ENCODE results near the gene CSPG4. TPM values are rescaled to one million over a fixed set of nuclear protein-coding genes. Genes with fewer than 3 reads are reported as not detected.

Gene CSPG4
- total and polyA plus RNA-seq, 9 of the 15 experiments (the other 6 are each of a cell fraction or from before 2014, with no cell fraction given): under 0.01 to 0.07 (median 0.04) TPM; not detected in 5

GRCh38 chr15:75738014-75738646 is 25.5 kb upstream of the CSPG4 start (continued):
- TF ChIP-seq ZBTB40 (IDR thresholded peaks at IDR 0.05) (0 out of 2 replicates have a peak, but pooled peaks have one; percentile 30), ZBTB40 (CRISPR knock-in tag; IDR thresholded peaks at IDR 0.05) (no peak), MCM7 (IDR thresholded peaks at IDR 0.05) (no peak), TEAD4 (IDR thresholded peaks at IDR 0.05; ENCODE audit: low read length) (no peak), TEAD4 (CRISPR knock-in tag; IDR thresholded peaks at IDR 0.05; ENCODE audit: borderline replicate concordance) (no peak), SMAD4 (CRISPR knock-in tag; conservative IDR thresholded peaks at IDR 0.05) (0 out of 2 replicates have a peak, but pooled peaks have one; percentile 10), DDX20 (tag; IDR thresholded peaks at IDR 0.05; ENCODE audit: low read depth) (no peak), ZSCAN32 (CRISPR knock-in tag; IDR thresholded peaks at IDR 0.05) (no peak), ETV5 (CRISPR knock-in tag; IDR thresholded peaks at IDR 0.05; ENCODE audit: low read depth) (no peak), TCF3 (CRISPR knock-in tag; IDR thresholded peaks at IDR 0.05) (no peak), FIP1L1 (IDR thresholded peaks at IDR 0.05; ENCODE audit: low read depth, low read length, poor library complexity, severe bottlenecking) (peak; percentile 7), POLR2AphosphoS5 (IDR thresholded peaks at IDR 0.05; ENCODE audit: control insufficient read depth, insufficient read depth, low read depth, low read length) (no peak), KDM2B (CRISPR knock-in tag; IDR thresholded peaks at IDR 0.05) (peak; percentile 43; the same call in 1 of the 2 replicates), ZFP30 (CRISPR knock-in tag; IDR thresholded peaks at IDR 0.05; ENCODE audit: borderline replicate concordance) (no peak), YY1 (IDR thresholded peaks at IDR 0.05; ENCODE audit: borderline replicate concordance in 1 of 3, control insufficient read depth in 1 of 3, extremely low read depth in 1 of 3, insufficient read depth in 3 of 3, insufficient read length in 1 of 3, insufficient replicate concordance in 2 of 3, low read depth in 1 of 3, low read length in 2 of 3) (no peak), RB1 (IDR thresholded peaks at IDR 0.05; ENCODE audit: low read depth) (0 out of 2 replicates have a peak, but pooled peaks have one; percentile 49)
